K562 (cell line): ENCODE measurements around the gene FHIT. TPM values are rescaled to one million over a fixed set of nuclear protein-coding genes. Genes with fewer than 3 reads are reported as not detected.

Source experiments
- ATAC-seq: fragments of 200-7000 bp; cut with Tn5 transposase; 3 replicates; pipeline ENCODE4 v1.9.1; 2020; ENCODE audit warnings: moderate library complexity
- BruUV-seq: library from RNA; stranded (reverse); fragments of 400-500 nt; replicated peaks from 2 replicates; lab custom pipeline; 2021; lab: Mats Ljungman, UMichigan
- CTCF ChIA-PET: fragments of 300-600 bp; formaldehyde crosslinking; extraction: SDS; loops from one replicate; lab custom pipeline; 2021; ENCODE audit warnings: low intra/inter-chr PET ratio; lab: Yijun Ruan, JAX
- POLR2A ChIA-PET: fragments of 300-600, 350-650 bp; sonication (Branson Sonifier 250); formaldehyde crosslinking; extraction: SDS; loops from one replicate; lab custom pipeline; 2021; ENCODE audit warnings: antibody characterized with exemption, inconsistent platforms; lab: Yijun Ruan, JAX
- DNase-seq, 4 experiments: peaks; one replicate each; pipeline versions ENCODE4 v3.0.0 to v3.0.0-alpha.2; 2011 to 2018; ENCODE audit warnings: low spot score in 3 of 4, mixed read lengths in 3 of 4; ENCODE audit errors: extremely low read depth in 1 of 4
- FAIRE-seq: peaks from 2 replicates; lab custom pipeline; 2011; peaks lifted over from hg19 to GRCh38; lab: Jason Lieb, UNC
- H2AFZ ChIP-seq: 2 replicates; pipeline ENCODE4 v1.6.0; 2011; ENCODE audit warnings: low read depth, low read length, control low read depth, inconsistent platforms
- H3K27ac ChIP-seq: fragments of 200-600 bp; 3 replicates; pipeline ENCODE4 v1.8.0; 2011; ENCODE audit warnings: low read depth, mild to moderate bottlenecking, control low read depth, inconsistent platforms, low read length, moderate library complexity, mixed read lengths; ENCODE audit errors: extremely low read depth
- H3K27me3 ChIP-seq, 2 experiments: fragments of 300-600 bp in 1 of 2; 2 replicates in 1 of 2; 3 replicates in 1 of 2; pipeline versions ENCODE4 v1.6.0 to v1.8.0; 2011; ENCODE audit warnings: inconsistent platforms in 2 of 2, low read length in 2 of 2, mild to moderate bottlenecking in 1 of 2, mixed read lengths in 1 of 2, moderate library complexity in 1 of 2; ENCODE audit not compliant: control insufficient read depth in 2 of 2, insufficient read depth in 2 of 2
- H3K36me3 ChIP-seq: fragments of 300-600 bp; 3 replicates; pipeline ENCODE4 v1.8.0; 2011; ENCODE audit warnings: mild to moderate bottlenecking, low read length, inconsistent platforms; ENCODE audit not compliant: control insufficient read depth, insufficient read depth
- H3K4me1 ChIP-seq, 2 experiments: fragments of 200-600 bp in 1 of 2; replicated peaks in 1 of 2; 2 replicates in 1 of 2; 3 replicates in 1 of 2; pipeline versions ENCODE4 v1.5.1 to v1.8.0; 2011; ENCODE audit warnings: inconsistent platforms in 2 of 2, low read length in 2 of 2, mild to moderate bottlenecking in 1 of 2, mixed read lengths in 1 of 2, moderate library complexity in 1 of 2; ENCODE audit not compliant: control insufficient read depth in 2 of 2, insufficient read depth in 2 of 2
- H3K4me2 ChIP-seq: 2 replicates; pipeline ENCODE4 v1.6.1; 2011; ENCODE audit warnings: low read length, control low read depth, inconsistent platforms, mixed read lengths; ENCODE audit not compliant: insufficient read depth
- H3K4me3 ChIP-seq: fragments of 200-600 bp; sonication (generic), shearing (Covaris generic); 2 replicates; pipeline ENCODE4 v1.5.1; 2016; ENCODE audit warnings: control low read depth, inconsistent platforms
- H3K79me2 ChIP-seq: fragments of 200-600 bp; 3 replicates; pipeline ENCODE4 v1.8.0; 2011; ENCODE audit warnings: low read length, inconsistent platforms; ENCODE audit not compliant: control insufficient read depth, insufficient read depth
- H3K9ac ChIP-seq, 2 experiments: 2 replicates each; pipeline versions ENCODE4 v1.6.0 to v1.6.1; 2011; ENCODE audit warnings: low read depth in 2 of 2, low read length in 2 of 2, control low read depth in 1 of 2, inconsistent platforms in 1 of 2, mild to moderate bottlenecking in 1 of 2, mixed read lengths in 1 of 2; ENCODE audit not compliant: insufficient read depth in 1 of 2
- H3K9me1 ChIP-seq: one replicate; pipeline ENCODE4 v1.6.0; 2011; ENCODE audit warnings: inconsistent platforms, mild to moderate bottlenecking, low read length, moderate library complexity; ENCODE audit not compliant: control insufficient read depth, insufficient read depth
- H3K9me3 ChIP-seq: replicated peaks from 2 replicates; pipeline ENCODE4 v1.5.1; 2011; ENCODE audit warnings: low read depth, low read length, inconsistent platforms; ENCODE audit not compliant: control insufficient read depth, insufficient read depth
- H4K20me1 ChIP-seq: replicated peaks from 2 replicates; pipeline ENCODE4 v1.6.1; 2011; ENCODE audit warnings: low read length, inconsistent platforms, mixed read lengths; ENCODE audit not compliant: control insufficient read depth, insufficient read depth
- ARID3A ChIP-seq: IDR thresholded peaks from 2 replicates; pipeline ENCODE4 v1.6.1; 2012; ENCODE audit warnings: low read depth, low read length, improper control_type of control experiment, borderline replicate concordance
- BCOR ChIP-seq: fragments of 450-650 bp; IDR thresholded peaks from 2 replicates; pipeline ENCODE4 v1.6.1; 2016
- KLF13 ChIP-seq: fragments of 450-650 bp; IDR thresholded peaks from 2 replicates; pipeline ENCODE4 v1.6.1; 2016; ENCODE audit warnings: missing genetic modification characterization, low read depth, mild to moderate bottlenecking, missing compliant biosample characterization, moderate library complexity, borderline replicate concordance
- WGBS: fragments of 100-300 bp; shearing (Covaris generic); methylation state at CpG from one replicate; pipeline ENCODE4 v1.1.6; 2016; ENCODE audit warnings: low coverage, mixed read lengths; ENCODE audit not compliant: insufficient coverage; ENCODE audit errors: missing lambda C conversion rate; 5-methylcytosine and 5-hydroxymethylcytosine counted together
- in situ Hi-C: fragments of 300-500 bp; cut with MboI; formaldehyde crosslinking; loops from 4 replicates; pipeline ENCODE4 v1.15.0; 2018; ENCODE audit warnings: inconsistent platforms, mixed read lengths
- intact Hi-C: fragments of 100-400 bp; cut with micrococcal nuclease; formaldehyde crosslinking; loops from 2 replicates; pipeline ENCODE4 v1.14.2; 2022
- polyA plus RNA-seq, 8 experiments: library from polyadenylated mRNA; depleted of rRNA in 4 of 8; stranded (reverse) in 5 of 8; unstranded in 3 of 8; fragments of >200 nt; fragmentation: Nextera tagmentation in 2 of 8; fragmentation: Illumina TruSeq in 1 of 8; extraction: Ambion mirVana in 2 of 8; extraction: Trizol in 1 of 8; gene quantifications; 2 replicates each; pipeline versions ENCODE4 v1.2.1 to v1.2.3, GENCODE V29; 2011 to 2014; ENCODE audit warnings: inconsistent platforms in 1 of 8, missing spikeins in 1 of 8
- total RNA-seq, 7 experiments: library from RNA; depleted of rRNA in 6 of 7; stranded (reverse); fragments of >200 nt in 6 of 7; fragmentation: Illumina TruSeq in 2 of 7; extraction: Trizol in 2 of 7; gene quantifications; 2 replicates each; pipeline versions ENCODE4 v1.2.1 to v1.2.3, GENCODE V29; 2011 to 2021; ENCODE audit warnings: low replicate concordance in 1 of 7

The FHIT gene
- total and polyA plus RNA-seq, 9 of the 15 experiments (the other 6 are each of a cell fraction or from before 2014, with no cell fraction given), result 1.7 to 9.1 (median 4.3) TPM

- no peak overlapping the region for H3K9ac ChIP-seq
- H3K4me1 ChIP-seq, result no peaks in the 10 kb centered on the region
- no peak overlapping the region for H2AFZ ChIP-seq
- CTCF ChIA-PET, result no interaction called here
- FAIRE-seq (no peak), DNase-seq (no peak)
- H3K27ac ChIP-seq, result no peak overlapping the region
- H3K27me3 ChIP-seq, result no peaks in the 10 kb centered on the region
- no peak overlapping the region for H3K4me2 ChIP-seq
- TF ChIP-seq ARID3A, result no peak
- TF ChIP-seq KLF13 (tag), result no peak
- no peak for TF ChIP-seq BCOR
- TF ChIP-seq, all 486 proteins: peak for 0
- ATAC-seq, result no peak
- Histone ChIP-seq H3K9me3 (no peaks in the 10 kb centered on the region), H3K36me3 (no peaks in the 10 kb centered on the region), H3K4me3 (no peak overlapping the region), H3K79me2 (no peaks in the 10 kb centered on the region), H4K20me1 (no peaks in the 10 kb centered on the region), H3K9me1 (no peaks in the 10 kb centered on the region)
- in situ Hi-C loops, result no loop called here
- 53% methylated on average over 2 of the region's 3 CpGs for WGBS
- intact Hi-C loops, result no loop called here
- POLR2A ChIA-PET, result interaction anchor here (0.9 kb wide), 1 partner anchor 12 kb away, joined by 5 read pairs; no protein-coding TSS in a partner anchor
- BruUV-seq, result no TSS peak
These were observed 1101.8 kb downstream of the FHIT start for GRCh38 chr3:60149501-60149900.
